ENCODE measurements around the gene LILRA1.

- TF ChIP-seq, protein P1, sequence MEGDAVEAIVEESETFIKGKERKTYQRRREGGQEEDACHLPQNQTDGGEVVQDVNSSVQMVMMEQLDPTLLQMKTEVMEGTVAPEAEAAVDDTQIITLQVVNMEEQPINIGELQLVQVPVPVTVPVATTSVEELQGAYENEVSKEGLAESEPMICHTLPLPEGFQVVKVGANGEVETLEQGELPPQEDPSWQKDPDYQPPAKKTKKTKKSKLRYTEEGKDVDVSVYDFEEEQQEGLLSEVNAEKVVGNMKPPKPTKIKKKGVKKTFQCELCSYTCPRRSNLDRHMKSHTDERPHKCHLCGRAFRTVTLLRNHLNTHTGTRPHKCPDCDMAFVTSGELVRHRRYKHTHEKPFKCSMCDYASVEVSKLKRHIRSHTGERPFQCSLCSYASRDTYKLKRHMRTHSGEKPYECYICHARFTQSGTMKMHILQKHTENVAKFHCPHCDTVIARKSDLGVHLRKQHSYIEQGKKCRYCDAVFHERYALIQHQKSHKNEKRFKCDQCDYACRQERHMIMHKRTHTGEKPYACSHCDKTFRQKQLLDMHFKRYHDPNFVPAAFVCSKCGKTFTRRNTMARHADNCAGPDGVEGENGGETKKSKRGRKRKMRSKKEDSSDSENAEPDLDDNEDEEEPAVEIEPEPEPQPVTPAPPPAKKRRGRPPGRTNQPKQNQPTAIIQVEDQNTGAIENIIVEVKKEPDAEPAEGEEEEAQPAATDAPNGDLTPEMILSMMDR (IDR thresholded peaks at IDR 0.05 in 2 of 3, conservative IDR thresholded peaks at IDR 0.05 in 1 of 3; ENCODE audit: borderline replicate concordance in 1 of 3, insufficient read depth in 1 of 3, low read depth in 2 of 3, low read length in 2 of 3): no peak
- TF ChIP-seq, protein P2, sequence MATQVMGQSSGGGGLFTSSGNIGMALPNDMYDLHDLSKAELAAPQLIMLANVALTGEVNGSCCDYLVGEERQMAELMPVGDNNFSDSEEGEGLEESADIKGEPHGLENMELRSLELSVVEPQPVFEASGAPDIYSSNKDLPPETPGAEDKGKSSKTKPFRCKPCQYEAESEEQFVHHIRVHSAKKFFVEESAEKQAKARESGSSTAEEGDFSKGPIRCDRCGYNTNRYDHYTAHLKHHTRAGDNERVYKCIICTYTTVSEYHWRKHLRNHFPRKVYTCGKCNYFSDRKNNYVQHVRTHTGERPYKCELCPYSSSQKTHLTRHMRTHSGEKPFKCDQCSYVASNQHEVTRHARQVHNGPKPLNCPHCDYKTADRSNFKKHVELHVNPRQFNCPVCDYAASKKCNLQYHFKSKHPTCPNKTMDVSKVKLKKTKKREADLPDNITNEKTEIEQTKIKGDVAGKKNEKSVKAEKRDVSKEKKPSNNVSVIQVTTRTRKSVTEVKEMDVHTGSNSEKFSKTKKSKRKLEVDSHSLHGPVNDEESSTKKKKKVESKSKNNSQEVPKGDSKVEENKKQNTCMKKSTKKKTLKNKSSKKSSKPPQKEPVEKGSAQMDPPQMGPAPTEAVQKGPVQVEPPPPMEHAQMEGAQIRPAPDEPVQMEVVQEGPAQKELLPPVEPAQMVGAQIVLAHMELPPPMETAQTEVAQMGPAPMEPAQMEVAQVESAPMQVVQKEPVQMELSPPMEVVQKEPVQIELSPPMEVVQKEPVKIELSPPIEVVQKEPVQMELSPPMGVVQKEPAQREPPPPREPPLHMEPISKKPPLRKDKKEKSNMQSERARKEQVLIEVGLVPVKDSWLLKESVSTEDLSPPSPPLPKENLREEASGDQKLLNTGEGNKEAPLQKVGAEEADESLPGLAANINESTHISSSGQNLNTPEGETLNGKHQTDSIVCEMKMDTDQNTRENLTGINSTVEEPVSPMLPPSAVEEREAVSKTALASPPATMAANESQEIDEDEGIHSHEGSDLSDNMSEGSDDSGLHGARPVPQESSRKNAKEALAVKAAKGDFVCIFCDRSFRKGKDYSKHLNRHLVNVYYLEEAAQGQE (IDR thresholded peaks at IDR 0.05; ENCODE audit: low read depth): no peak
- TF ChIP-seq SIN3A (IDR thresholded peaks at IDR 0.05; ENCODE audit: low read depth) (no peak), POLR2A (IDR thresholded peaks at IDR 0.05; ENCODE audit: borderline replicate concordance, extremely low read depth, insufficient read depth, insufficient read length) (no peak)
Observed at GRCh38 chr19:54549224-54549623, 44.2 kb upstream of the LILRA1 start.
